Measurements from ENCODE around the gene NLRP3. TPM values are rescaled to one million over a fixed set of nuclear protein-coding genes. Genes with fewer than 3 reads are reported as not detected.
"Not testable (repeated sequence)": the region's sequence is repeated elsewhere in the genome, so short reads cannot be mapped to it uniquely, and the experiment has no call there.

The NLRP3 gene
- total RNA-seq, 4 donors from 2014 or later = 0.57 to 2.3 (median 1.8) TPM

DNA sequence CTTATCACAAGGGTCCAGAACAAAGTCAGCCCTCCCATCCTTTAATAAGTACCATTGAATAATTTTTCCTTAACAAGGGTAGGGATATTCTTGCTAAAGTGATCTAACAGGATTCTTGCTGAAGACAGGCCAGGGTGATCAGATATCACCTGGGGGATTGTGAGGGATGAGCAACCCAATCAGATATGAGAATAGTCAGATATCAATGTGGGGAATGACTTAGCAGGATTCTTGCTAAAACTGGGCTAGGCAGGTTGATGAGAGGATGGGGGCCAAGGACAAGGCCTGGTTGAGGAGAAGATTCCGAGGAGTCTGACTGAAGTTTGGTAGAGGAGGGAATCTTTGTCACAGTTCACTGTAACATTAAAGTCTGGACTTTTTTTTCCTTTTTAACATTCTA, 23.9 kb upstream of the NLRP3 start:
- H3K9me3 ChIP-seq = no peaks in the 10 kb centered on the region
- no peak for DNase-seq
- no peak overlapping the region for H3K27ac ChIP-seq
- intact Hi-C loops (cut with DNase I) = no loop called here
- H3K36me3 ChIP-seq = no peaks in the 10 kb centered on the region
- TF ChIP-seq, protein P1, sequence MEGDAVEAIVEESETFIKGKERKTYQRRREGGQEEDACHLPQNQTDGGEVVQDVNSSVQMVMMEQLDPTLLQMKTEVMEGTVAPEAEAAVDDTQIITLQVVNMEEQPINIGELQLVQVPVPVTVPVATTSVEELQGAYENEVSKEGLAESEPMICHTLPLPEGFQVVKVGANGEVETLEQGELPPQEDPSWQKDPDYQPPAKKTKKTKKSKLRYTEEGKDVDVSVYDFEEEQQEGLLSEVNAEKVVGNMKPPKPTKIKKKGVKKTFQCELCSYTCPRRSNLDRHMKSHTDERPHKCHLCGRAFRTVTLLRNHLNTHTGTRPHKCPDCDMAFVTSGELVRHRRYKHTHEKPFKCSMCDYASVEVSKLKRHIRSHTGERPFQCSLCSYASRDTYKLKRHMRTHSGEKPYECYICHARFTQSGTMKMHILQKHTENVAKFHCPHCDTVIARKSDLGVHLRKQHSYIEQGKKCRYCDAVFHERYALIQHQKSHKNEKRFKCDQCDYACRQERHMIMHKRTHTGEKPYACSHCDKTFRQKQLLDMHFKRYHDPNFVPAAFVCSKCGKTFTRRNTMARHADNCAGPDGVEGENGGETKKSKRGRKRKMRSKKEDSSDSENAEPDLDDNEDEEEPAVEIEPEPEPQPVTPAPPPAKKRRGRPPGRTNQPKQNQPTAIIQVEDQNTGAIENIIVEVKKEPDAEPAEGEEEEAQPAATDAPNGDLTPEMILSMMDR (IDR thresholded peaks at IDR 0.05) = no peak
- no peak for TF ChIP-seq POLR2A (IDR thresholded peaks at IDR 0.05)
- H3K27me3 ChIP-seq = peaks cover 0 to 5% (median 0%) of the 10 kb centered on the region in 4 donors
- H3K4me1 ChIP-seq = peaks cover 0 to 9% (median 5%) of the 10 kb centered on the region in 3 donors
- H3K4me3 ChIP-seq = no peak overlapping the region
- WGBS, 2 donors = 88 to 89% methylated on average over 1 of the region's 1 CpG

DNA sequence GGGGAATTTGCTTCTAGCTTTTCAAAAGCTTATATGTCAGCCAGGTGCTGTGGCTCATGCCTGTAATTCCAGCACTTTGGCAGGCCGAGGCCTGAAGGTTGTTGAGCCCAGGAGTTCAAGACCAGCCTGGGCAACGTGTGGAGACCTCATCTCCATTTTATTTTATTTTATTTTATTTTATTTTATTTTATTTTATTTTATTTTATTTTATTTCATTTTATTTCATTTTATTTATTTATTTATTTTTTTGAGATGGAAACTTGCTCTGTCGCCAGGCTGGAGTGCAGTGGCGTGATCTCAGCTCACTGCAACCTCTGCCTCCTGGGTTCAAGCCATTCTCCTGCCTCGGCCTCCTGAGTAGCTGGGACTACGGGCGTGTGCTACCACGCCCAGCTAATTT, 20.9 kb upstream of the NLRP3 start:
- H3K9me3 ChIP-seq; H3K4me3 ChIP-seq; H3K4me1 ChIP-seq; H3K36me3 ChIP-seq; DNase-seq; H3K27ac ChIP-seq; H3K27me3 ChIP-seq; intact Hi-C loops (cut with DNase I): not testable (repeated sequence)
- 73 to 76% methylated on average over 8 of the region's 8 CpGs for WGBS, 2 donors

DNA sequence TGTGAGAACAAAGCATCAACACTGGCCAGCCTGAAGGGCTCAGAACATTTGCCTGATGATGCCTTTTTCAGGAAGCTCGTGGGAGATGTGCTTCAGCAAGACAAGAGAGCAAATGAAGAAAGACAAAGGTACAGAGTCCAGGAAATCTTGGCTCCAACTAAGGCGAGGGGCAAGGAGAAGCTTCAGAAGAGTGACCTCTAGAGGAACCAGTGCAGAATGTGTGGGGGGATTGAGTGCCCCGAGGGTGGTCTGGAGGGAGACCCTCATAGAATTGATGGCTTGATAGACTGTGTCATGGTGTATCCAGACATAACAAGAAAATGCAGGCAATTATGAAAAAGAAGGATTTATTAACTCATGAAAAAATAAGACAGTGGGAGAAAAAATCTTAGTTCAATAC, 15.3 kb upstream of the NLRP3 start:
- Histone ChIP-seq H3K9me3 (no peaks in the 10 kb centered on the region), H3K36me3 (no peaks in the 10 kb centered on the region), H3K27me3 (no peaks in the 10 kb centered on the region), H3K4me1 (no peaks in the 10 kb centered on the region), H3K4me3 (no peak overlapping the region), H3K27ac (no peak overlapping the region)
- 26% methylated on average over 3 of the region's 3 CpGs for WGBS, 2 donors
- DNase-seq = no peak
- no peak for TF ChIP-seq POLR2A (IDR thresholded peaks at IDR 0.05)
- TF ChIP-seq, protein P1 (IDR thresholded peaks at IDR 0.05) = no peak
- intact Hi-C loops (cut with DNase I) = no loop called here

DNA sequence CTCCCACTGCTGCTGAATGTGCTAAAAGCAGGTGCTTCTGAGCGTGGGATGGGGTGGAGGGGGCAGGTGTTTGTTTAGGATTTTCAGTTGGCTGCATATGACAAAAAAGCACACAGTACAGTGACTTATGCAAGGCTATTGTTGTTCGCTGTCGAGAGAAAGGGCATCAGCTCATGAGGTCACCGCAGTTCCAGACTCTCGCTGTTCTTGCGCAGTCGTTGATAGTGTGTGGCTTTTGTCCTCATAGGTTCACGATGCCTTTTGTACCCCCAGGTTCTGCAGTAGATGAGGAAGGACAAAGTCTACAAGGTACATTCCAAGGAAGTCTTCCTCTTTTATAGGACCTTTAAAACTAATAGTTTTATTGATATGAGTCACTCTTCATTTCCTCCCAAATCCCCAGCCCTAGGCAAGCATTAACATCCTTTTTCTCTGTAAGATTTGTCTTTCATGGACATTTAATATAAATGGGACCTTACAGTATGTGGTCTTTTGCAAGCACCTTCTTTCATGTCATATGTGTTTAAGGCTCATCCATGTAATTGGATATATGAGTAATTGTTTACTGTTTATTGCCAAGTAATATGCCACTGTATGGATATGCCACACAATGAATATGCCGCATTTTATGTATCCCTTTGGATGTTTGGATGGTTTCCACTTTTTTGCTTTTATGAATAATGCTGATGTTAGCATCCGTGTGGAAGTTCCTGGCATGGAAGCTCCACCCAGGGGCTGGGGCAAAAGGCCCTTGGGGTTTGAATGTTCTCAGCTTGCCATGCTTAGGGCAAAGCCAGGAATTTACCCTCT, 14.5 kb upstream of the NLRP3 start:
- 34 to 53% methylated on average over 10 of the region's 10 CpGs for WGBS, 2 donors
- no peak for DNase-seq
- Histone ChIP-seq H3K27me3 (no peaks in the 10 kb centered on the region), H3K9me3 (no peaks in the 10 kb centered on the region), H3K4me1 (no peaks in the 10 kb centered on the region), H3K27ac (no peak overlapping the region), H3K36me3 (no peaks in the 10 kb centered on the region), H3K4me3 (no peak overlapping the region)
- intact Hi-C loops (cut with DNase I) = no loop called here
- TF ChIP-seq POLR2A (IDR thresholded peaks at IDR 0.05) = no peak
- TF ChIP-seq, protein P1 (IDR thresholded peaks at IDR 0.05) = no peak

DNA sequence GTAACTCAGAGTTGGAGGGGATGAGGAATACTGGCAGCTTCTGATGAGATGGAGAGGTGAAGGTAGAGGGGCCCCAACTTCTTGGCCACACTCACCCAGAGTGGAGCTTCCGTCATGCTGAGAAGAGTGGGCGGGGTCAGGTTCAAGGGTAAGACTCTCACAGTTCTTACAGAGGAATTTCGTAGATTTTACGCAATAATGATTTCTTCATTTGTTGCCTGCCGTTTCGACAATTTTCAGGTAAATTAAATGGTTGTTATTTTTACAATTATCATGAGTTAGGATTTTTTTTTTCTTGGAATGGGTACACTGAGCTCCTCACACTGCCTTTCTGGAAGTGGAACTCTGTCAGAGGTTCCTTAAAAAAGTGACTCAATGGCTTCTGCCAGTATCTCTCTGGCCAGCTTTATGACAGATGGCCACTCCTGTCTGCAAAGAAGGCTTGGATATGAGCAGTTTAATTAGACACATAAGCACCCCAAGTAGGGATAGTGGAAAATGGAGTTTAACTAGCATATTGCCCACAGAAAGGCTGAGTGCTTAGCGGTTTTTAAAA, 13.8 kb upstream of the NLRP3 start:
- Histone ChIP-seq H3K36me3 (no peaks in the 10 kb centered on the region), H3K4me1 (no peaks in the 10 kb centered on the region), H3K9me3 (no peaks in the 10 kb centered on the region), H3K27me3 (no peaks in the 10 kb centered on the region), H3K4me3 (no peak overlapping the region), H3K27ac (no peak overlapping the region)
- WGBS, 2 donors = 80 to 81% methylated on average over 7 of the region's 7 CpGs
- TF ChIP-seq, protein P1 (IDR thresholded peaks at IDR 0.05) = no peak
- no peak for TF ChIP-seq POLR2A (IDR thresholded peaks at IDR 0.05)
- intact Hi-C loops (cut with DNase I) = no loop called here
- DNase-seq = no peak

Data from esophagus squamous epithelium (tissue), 5 donors.